Type B pancreatic cell (in vitro differentiated cells): ENCODE data around the gene VAV2. TPM values are rescaled to one million over a fixed set of nuclear protein-coding genes. Genes with fewer than 3 reads are reported as not detected.

Experiments
- DNase-seq: peaks from one replicate; pipeline ENCODE4 v3.0.0; 2021; ENCODE audit warnings: mixed read lengths; ENCODE audit not compliant: unreplicated experiment; ENCODE audit errors: extremely low spot score
- H3K27ac Mint-ChIP-seq: 2 replicates; pipeline ENCODE4 v1.8.0; 2021; ENCODE audit warnings: mild to moderate bottlenecking, mixed read lengths
- H3K27me3 Mint-ChIP-seq: 2 replicates; pipeline ENCODE4 v1.8.0; 2021; ENCODE audit warnings: mixed read lengths
- H3K36me3 Mint-ChIP-seq: 2 replicates; pipeline ENCODE4 v1.8.0; 2021; ENCODE audit warnings: mixed read lengths
- H3K4me1 Mint-ChIP-seq: one replicate; pipeline ENCODE4 v1.8.0; 2021; ENCODE audit warnings: mixed read lengths; ENCODE audit not compliant: unreplicated experiment
- H3K4me3 Mint-ChIP-seq: 2 replicates; pipeline ENCODE4 v1.8.0; 2021; ENCODE audit warnings: mild to moderate bottlenecking, mixed read lengths
- H3K9me3 Mint-ChIP-seq: 2 replicates; pipeline ENCODE4 v1.8.0; 2021; ENCODE audit warnings: mixed read lengths
- total RNA-seq: library from RNA; stranded (reverse); gene quantifications from 2 replicates; pipeline ENCODE4 v1.2.1, GENCODE V29; 2021; ENCODE audit warnings: low replicate concordance
- TF ChIP-seq, protein P1 (sequence below): fragments of 200-600 bp; sonication (generic); conservative IDR thresholded peaks from 2 replicates; pipeline ENCODE4 v1.5.0; 2021; ENCODE audit warnings: antibody characterized with exemption, mild to moderate bottlenecking

Gene VAV2
- total RNA-seq, 1 donor from 2014 or later = 39.4 TPM

DNA sequence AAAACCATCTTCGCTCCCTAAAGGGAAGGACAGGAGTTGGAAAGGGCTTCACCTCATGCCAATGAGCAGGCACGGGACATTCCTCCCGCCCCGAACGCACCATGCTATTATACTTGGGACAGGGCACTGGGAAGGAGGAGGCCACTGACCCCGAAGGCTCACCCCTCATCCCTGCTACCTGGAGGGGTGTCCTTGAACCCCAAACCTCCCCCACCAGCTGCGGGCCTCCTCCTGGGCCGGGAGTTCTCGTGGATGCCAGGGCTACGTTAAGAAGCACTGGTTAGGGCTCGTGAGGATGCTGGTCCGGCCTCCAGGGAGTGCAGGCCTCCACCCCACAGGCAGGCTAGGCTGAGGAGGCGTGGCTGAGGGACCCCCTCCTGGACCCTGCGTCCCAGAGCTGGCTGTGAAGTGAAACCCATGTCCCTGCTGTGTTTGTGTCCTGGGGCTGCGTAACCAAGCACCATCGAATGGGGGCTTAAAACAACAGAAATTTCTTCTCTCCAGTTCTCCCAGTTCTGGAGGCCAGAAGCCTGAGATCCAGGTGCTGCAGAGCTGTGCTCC, 142.9 kb downstream of the VAV2 start:
- H3K27me3 Mint-ChIP-seq = no peaks in the 10 kb centered on the region
- H3K9me3 Mint-ChIP-seq = no peaks in the 10 kb centered on the region
- no peak overlapping the region for H3K4me3 Mint-ChIP-seq
- H3K36me3 Mint-ChIP-seq = peaks cover 9% of the 10 kb centered on the region
- no peak for DNase-seq
- TF ChIP-seq, protein P1, sequence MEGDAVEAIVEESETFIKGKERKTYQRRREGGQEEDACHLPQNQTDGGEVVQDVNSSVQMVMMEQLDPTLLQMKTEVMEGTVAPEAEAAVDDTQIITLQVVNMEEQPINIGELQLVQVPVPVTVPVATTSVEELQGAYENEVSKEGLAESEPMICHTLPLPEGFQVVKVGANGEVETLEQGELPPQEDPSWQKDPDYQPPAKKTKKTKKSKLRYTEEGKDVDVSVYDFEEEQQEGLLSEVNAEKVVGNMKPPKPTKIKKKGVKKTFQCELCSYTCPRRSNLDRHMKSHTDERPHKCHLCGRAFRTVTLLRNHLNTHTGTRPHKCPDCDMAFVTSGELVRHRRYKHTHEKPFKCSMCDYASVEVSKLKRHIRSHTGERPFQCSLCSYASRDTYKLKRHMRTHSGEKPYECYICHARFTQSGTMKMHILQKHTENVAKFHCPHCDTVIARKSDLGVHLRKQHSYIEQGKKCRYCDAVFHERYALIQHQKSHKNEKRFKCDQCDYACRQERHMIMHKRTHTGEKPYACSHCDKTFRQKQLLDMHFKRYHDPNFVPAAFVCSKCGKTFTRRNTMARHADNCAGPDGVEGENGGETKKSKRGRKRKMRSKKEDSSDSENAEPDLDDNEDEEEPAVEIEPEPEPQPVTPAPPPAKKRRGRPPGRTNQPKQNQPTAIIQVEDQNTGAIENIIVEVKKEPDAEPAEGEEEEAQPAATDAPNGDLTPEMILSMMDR = no peak
- H3K27ac Mint-ChIP-seq = peak overlapping the region; percentile 23
- peaks cover 26% of the 10 kb centered on the region for H3K4me1 Mint-ChIP-seq

DNA sequence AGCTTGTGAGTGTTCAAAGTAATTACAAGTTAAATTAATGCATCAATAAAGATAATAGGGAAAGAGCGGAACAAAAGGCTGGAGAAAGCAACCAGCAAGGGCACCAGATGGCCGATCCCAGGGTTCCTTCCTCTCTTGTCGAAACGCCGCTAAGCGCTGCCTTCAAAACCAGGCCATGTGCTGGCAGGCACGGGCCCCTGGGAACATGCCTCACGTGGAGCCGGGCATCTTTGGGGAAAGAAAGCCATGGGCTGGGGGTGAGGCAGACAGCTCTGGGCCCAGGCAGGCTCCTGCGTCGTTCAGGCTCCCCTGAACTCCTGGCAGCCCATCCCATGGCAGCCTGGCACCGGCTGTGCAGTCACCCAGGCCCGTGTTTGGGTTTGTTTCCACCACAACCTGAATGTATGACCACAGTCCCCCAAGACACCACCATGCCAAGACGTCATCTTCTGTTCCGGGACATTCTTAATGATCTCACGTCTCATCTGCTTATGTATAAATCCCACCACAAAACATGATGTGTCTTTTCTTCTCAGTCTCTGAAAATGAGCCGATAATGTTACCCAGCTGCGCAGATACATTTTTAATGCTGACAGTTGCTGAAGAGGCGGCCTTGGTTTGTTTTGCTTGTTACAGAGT, 143.5 kb downstream of the VAV2 start:
- H3K4me1 Mint-ChIP-seq = peaks cover 24% of the 10 kb centered on the region
- TF ChIP-seq, protein P1 = no peak
- H3K9me3 Mint-ChIP-seq = no peaks in the 10 kb centered on the region
- H3K36me3 Mint-ChIP-seq = peaks cover 9% of the 10 kb centered on the region
- H3K27me3 Mint-ChIP-seq = no peaks in the 10 kb centered on the region
- DNase-seq = no peak
- no peak overlapping the region for H3K27ac Mint-ChIP-seq
- H3K4me3 Mint-ChIP-seq = no peak overlapping the region

DNA sequence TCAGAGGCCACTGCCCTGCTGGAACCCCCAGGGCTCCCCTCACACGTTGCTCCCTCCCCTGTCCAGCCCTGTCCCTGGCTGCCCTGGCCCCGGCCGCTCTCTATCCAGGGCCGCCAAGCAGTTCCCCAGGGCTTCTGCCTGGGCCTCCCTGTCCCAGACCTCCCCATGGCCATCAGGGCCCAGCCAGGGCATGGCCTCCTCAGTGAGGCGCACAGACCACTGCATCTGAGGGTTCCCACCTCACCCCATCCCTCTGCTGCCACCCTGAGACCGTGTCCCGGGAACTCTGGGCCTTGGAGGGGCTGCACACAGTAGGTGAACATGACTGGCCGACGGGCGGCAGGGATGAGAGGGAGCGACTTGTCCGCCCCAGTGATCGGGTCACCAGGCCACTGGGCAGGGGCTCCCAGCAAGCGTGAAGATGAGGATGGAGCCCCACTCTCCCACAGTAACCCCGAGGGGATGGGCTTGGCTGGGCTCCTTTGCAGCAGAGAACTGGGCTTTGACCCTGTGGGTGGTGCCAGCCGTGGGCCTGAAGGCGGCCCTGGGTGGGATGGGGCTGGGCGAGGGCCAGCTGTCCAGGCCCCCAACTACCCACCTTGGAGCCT, 145.5 kb downstream of the VAV2 start:
- no peaks in the 10 kb centered on the region for H3K9me3 Mint-ChIP-seq
- TF ChIP-seq, protein P1 = no peak
- DNase-seq = no peak
- H3K27me3 Mint-ChIP-seq = no peaks in the 10 kb centered on the region
- H3K4me1 Mint-ChIP-seq = peaks cover 33% of the 10 kb centered on the region
- no peak overlapping the region for H3K4me3 Mint-ChIP-seq
- H3K27ac Mint-ChIP-seq = no peak overlapping the region
- peaks cover 4% of the 10 kb centered on the region for H3K36me3 Mint-ChIP-seq

DNA sequence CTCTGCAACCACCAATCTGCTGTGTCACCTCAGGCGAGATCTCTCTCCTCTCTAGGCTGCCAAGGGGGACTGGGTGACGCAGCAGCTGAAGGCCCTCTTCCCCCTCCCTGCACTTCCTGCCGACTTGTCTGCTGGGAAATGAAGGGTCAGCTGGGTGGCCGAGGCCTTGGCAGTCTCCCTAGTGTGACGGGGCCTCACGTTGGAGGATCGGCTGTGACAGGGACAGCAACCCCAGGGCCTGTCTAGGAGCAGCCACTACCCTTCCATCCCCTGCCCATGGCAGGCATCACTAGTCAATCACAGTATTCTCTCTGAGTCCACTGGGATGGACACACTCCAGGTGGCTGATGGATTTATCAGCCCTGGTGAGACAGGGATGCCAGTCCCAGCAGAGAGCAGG, 146.7 kb downstream of the VAV2 start:
- DNase-seq = no peak
- no peak overlapping the region for H3K4me3 Mint-ChIP-seq
- no peak overlapping the region for H3K27ac Mint-ChIP-seq
- H3K27me3 Mint-ChIP-seq = no peaks in the 10 kb centered on the region
- peaks cover 38% of the 10 kb centered on the region for H3K4me1 Mint-ChIP-seq
- no peaks in the 10 kb centered on the region for H3K36me3 Mint-ChIP-seq
- H3K9me3 Mint-ChIP-seq = no peaks in the 10 kb centered on the region
- TF ChIP-seq, protein P1 = no peak

DNA sequence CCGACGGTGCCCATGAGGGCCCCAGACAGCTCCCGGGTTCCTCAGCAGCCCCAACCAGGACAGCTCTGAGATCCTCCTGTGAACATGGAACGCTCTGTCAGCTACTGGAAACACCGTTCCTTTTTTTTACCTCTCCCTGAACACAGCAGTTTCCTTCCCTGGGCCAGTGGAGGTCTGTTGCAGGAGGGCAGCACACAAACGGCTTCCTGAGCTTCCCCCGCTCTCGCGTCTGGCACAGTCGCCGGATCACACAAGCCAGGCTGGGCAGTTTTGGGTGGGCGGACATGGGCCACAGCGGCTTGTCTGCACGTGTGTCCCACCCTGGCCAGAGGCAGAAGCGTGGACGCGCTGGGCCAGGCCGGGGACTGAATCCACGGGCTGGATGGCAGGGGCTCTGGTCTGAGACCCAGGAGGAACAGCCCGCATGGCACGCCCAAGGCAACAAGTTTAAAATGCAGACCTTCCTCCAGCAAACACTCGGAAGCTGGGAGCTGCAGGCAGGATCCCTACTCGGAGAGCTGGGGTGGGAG, 147.2 kb downstream of the VAV2 start:
- TF ChIP-seq, protein P1 = no peak
- Mint-ChIP-seq H3K4me3 (no peak overlapping the region), H3K27me3 (no peaks in the 10 kb centered on the region), H3K36me3 (no peaks in the 10 kb centered on the region), H3K9me3 (no peaks in the 10 kb centered on the region), H3K4me1 (peaks cover 43% of the 10 kb centered on the region), H3K27ac (no peak overlapping the region)
- DNase-seq = no peak
